GM18511 (cell line): ENCODE results near the gene CSAG2.

ENCODE experiments used
- ATAC-seq: cut with Tn5 transposase; IDR thresholded peaks from one replicate; pipeline ENCODE4 v1.9.1; 2021; ENCODE audit warnings: mild to moderate bottlenecking, moderate library complexity; ENCODE audit not compliant: unreplicated experiment

The CSAG2 gene

GRCh38 chrX:152674135-152674534, 34.9 kb downstream of the CSAG2 start:
- no peak for ATAC-seq

GRCh38 chrX:152663086-152663485, 46.0 kb downstream of the CSAG2 start:
- no peak for ATAC-seq

DNA sequence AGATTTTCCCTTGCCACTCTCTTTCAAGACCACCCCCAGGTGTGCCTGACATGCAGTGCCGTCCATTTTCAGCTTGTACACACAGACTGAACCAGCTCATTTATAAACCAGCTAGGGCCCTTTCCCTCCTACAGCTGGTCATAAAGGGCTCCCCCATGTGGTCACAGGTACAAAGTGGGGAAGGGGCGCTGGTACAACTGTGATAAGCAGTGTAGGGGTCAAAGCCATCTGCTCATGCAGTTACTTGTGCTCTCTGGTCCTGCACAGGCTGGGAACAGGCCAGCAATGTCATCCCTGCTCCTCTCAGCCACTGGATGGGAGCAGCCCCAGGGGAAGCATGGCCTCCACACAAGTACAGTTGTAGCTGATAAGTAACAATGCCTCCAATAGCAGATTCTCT, 50.8 kb downstream of the CSAG2 start:
- ATAC-seq, result no peak
